IPS-15b (cell line): ENCODE data around the gene ASCC3.
"Not testable (repeated sequence)": the region's sequence is repeated elsewhere in the genome, so short reads cannot be mapped to it uniquely, and the experiment has no call there.

Experiments used
- H3K27me3 ChIP-seq: one replicate; pipeline ENCODE4 v1.6.1; 2013; ENCODE audit warnings: low read length; ENCODE audit not compliant: control insufficient read depth, insufficient read depth
- H3K36me3 ChIP-seq: one replicate; pipeline ENCODE4 v1.6.1; 2013; ENCODE audit warnings: low read length; ENCODE audit not compliant: control insufficient read depth, insufficient read depth
- H3K4me1 ChIP-seq: one replicate; pipeline ENCODE4 v1.6.1; 2013; ENCODE audit warnings: mild to moderate bottlenecking, low read length; ENCODE audit not compliant: control insufficient read depth, insufficient read depth
- H3K4me3 ChIP-seq: one replicate; pipeline ENCODE4 v1.5.1; 2013; ENCODE audit warnings: low read depth, low read length
- H3K9ac ChIP-seq: one replicate; pipeline ENCODE4 v1.6.1; 2013; ENCODE audit warnings: low read depth, mild to moderate bottlenecking, low read length
- H3K9me3 ChIP-seq: one replicate; pipeline ENCODE4 v1.6.1; 2013; ENCODE audit warnings: mild to moderate bottlenecking, low read length; ENCODE audit not compliant: control insufficient read depth, insufficient read depth

The ASCC3 gene

DNA sequence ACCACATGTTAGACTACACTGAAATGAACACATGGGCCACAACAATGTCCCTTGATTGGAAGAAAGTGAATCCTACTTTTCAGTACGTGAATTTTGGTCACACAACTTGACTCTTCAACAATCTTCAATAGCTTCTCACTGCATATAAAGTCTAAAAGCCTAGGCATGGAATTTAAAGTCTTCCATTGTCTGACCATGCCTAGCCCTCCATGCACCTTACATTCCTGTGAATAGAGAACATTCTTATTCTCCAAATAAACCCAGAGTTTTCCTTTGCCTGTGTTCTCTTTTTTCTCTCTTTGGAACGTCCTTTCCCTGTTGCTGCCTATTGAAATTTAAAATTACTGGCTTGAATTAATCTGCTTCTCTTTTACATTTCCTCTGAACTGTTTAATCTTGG is 207.5 kb downstream of the ASCC3 start:
- Histone ChIP-seq H3K9ac (no peak overlapping the region), H3K9me3 (no peaks in the 10 kb centered on the region), H3K27me3 (no peaks in the 10 kb centered on the region), H3K4me1 (peaks cover 5% of the 10 kb centered on the region), H3K36me3 (no peaks in the 10 kb centered on the region), H3K4me3 (no peak overlapping the region)

DNA sequence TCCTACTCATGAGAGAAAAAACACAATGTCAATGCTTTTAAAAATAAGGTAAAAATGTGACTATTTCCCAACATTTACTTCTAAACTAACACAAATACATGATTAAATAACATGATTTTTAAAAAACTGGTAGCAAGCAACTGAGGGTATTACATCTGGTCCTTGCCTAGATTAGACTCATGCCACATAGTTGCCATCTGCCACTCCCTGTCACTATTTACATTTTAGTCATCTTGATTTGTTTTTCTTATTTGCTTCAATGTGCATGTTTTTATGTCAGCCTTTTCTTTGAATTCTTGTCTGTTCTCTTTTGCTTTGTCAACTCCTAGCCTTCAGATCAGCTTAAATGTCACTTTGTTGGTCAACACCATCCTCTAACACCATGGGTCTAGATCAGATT is 209.4 kb downstream of the ASCC3 start:
- Histone ChIP-seq H3K27me3 (no peaks in the 10 kb centered on the region), H3K36me3 (no peaks in the 10 kb centered on the region), H3K9me3 (no peaks in the 10 kb centered on the region), H3K4me3 (no peak overlapping the region), H3K4me1 (peaks cover 5% of the 10 kb centered on the region), H3K9ac (no peak overlapping the region)

DNA sequence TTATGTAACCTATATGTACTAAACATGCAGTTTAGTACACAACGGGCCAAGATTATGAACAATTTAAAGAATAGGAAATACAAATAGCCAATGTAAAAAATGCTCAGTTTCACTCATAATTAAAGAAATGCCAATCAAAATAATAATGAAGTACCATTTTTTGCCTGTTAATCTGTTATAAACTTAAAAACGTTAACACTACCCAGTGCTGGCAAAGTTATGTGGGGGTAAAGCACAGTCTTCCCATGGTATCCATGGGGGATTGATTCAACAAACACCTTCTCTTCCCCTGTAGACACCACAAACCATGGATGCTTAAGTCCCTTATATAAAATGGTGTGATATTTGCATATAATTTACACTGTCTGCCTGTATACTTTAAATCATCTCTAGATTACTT is 211.1 kb downstream of the ASCC3 start:
- Histone ChIP-seq H3K4me3 (no peak overlapping the region), H3K9ac (no peak overlapping the region), H3K9me3 (no peaks in the 10 kb centered on the region), H3K4me1 (peaks cover 5% of the 10 kb centered on the region), H3K27me3 (no peaks in the 10 kb centered on the region), H3K36me3 (no peaks in the 10 kb centered on the region)

DNA sequence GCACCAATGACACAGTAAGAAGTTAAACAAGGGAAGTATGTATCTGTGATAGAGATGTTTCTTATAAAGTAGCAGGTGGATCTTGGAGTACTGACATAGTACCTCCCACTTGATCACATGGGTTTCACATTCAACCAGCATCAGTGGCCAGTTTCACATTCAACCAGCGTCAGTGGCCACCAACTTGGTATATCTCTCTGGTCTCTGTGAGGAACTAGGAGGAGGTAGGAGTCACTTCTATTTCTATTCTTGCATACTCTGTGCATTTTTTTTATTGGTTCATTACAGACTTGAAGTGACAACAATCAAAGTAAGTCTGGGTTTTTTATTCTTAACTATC is 216.1 kb downstream of the ASCC3 start:
- no peak overlapping the region for H3K9ac ChIP-seq
- no peaks in the 10 kb centered on the region for H3K27me3 ChIP-seq
- no peak overlapping the region for H3K4me3 ChIP-seq
- no peaks in the 10 kb centered on the region for H3K9me3 ChIP-seq
- H3K36me3 ChIP-seq = no peaks in the 10 kb centered on the region
- peaks cover 7% of the 10 kb centered on the region for H3K4me1 ChIP-seq

- H3K9ac ChIP-seq = no peak overlapping the region
Measured at GRCh38 chr6:100664274-100665040, 216.7 kb downstream of the ASCC3 start.

GRCh38 chr6:100663219-100663863 is 217.8 kb downstream of the ASCC3 start:
- Histone ChIP-seq H3K4me1 (peaks cover 7% of the 10 kb centered on the region), H3K36me3 (no peaks in the 10 kb centered on the region), H3K4me3 (no peak overlapping the region), H3K9ac (no peak overlapping the region), H3K27me3 (no peaks in the 10 kb centered on the region), H3K9me3 (no peaks in the 10 kb centered on the region)

More at GRCh38 chr6:100664274-100665040, 216.7 kb downstream of the ASCC3 start:
- Histone ChIP-seq H3K27me3 (no peaks in the 10 kb centered on the region), H3K4me1 (peaks cover 7% of the 10 kb centered on the region), H3K36me3 (no peaks in the 10 kb centered on the region), H3K4me3 (no peak overlapping the region), H3K9me3 (no peaks in the 10 kb centered on the region)

DNA sequence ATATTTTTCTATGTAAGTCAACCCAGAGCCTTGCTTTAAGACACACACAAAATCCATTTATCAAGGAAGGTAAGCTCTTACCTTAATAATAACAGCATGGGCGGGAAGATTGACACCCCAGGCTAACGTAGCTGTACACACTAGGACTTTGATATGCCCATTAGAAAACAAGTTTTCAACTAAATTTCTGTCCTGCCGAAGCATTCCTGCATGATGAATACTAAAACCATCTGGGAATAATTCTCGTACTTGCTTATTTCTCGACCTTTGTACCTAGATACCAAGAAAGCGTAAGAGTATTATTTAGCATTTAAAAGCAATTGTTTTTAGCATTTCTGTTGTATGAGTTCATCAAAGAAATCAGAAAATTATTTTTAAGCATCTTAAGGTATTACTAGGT is 218.9 kb downstream of the ASCC3 start:
- Histone ChIP-seq H3K4me1 (peaks cover 7% of the 10 kb centered on the region), H3K9me3 (no peaks in the 10 kb centered on the region), H3K4me3 (no peak overlapping the region), H3K27me3 (no peaks in the 10 kb centered on the region), H3K9ac (no peak overlapping the region), H3K36me3 (no peaks in the 10 kb centered on the region)

DNA sequence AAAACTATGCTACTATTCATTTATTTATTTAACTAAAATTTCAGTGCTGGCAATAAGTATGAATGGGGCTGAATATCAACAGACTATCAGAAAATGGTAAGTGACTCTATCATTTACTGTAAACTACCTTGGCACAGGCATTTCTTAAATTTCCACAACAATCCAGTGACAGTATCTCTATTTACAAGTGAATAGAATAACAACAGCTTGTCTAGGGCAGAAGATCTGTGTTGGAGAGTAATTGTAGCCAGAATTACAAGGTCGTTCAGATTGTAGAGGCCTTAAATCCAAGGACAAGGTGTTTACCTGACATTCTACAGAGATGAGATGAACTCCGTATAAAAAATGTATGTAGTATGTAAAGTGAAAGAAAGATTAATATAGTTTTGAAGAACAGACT is 222.6 kb downstream of the ASCC3 start:
- peaks cover 5% of the 10 kb centered on the region for H3K4me1 ChIP-seq
- H3K4me3 ChIP-seq = no peak overlapping the region
- H3K36me3 ChIP-seq = no peaks in the 10 kb centered on the region
- no peak overlapping the region for H3K9ac ChIP-seq
- no peaks in the 10 kb centered on the region for H3K27me3 ChIP-seq
- H3K9me3 ChIP-seq = no peaks in the 10 kb centered on the region

GRCh38 chr6:100657678-100658330 is 223.3 kb downstream of the ASCC3 start:
- Histone ChIP-seq H3K4me1 (no peaks in the 10 kb centered on the region), H3K27me3 (no peaks in the 10 kb centered on the region), H3K4me3 (no peak overlapping the region), H3K9me3 (no peaks in the 10 kb centered on the region), H3K9ac (no peak overlapping the region), H3K36me3 (no peaks in the 10 kb centered on the region)

DNA sequence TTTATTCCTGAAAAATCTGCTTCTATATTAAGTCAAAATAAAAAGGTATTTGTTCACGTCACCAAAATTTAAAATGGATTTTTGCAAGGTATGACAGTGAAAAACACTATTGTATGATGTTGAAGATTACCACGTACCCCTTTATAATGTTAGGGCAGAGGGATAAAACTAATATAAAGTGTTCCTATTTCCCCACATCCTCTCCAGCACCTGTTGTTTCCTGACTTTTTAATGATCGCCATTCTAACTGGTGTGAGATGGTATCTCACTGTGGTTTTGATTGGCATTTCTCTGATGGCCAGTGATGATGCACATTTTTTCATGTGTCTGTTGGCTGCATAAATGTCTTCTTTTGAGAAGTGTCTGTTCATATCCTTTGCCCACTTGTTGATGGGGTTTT is 240.0 kb downstream of the ASCC3 start:
- H3K4me1 ChIP-seq, H3K4me3 ChIP-seq, H3K27me3 ChIP-seq, H3K9ac ChIP-seq, H3K36me3 ChIP-seq, H3K9me3 ChIP-seq: not testable (repeated sequence)

GRCh38 chr6:100633096-100633777 is 247.9 kb downstream of the ASCC3 start:
- Histone ChIP-seq H3K9me3 (no peaks in the 10 kb centered on the region), H3K27me3 (no peaks in the 10 kb centered on the region), H3K4me1 (no peaks in the 10 kb centered on the region), H3K9ac (no peak overlapping the region), H3K36me3 (no peaks in the 10 kb centered on the region), H3K4me3 (no peak overlapping the region)
